Measurements from ENCODE around the gene CDK19.

Gene CDK19

GRCh38 chr6:110690106-110690654 is 125.1 kb downstream of the CDK19 start:
- H3K4me1 ChIP-seq (ENCODE audit: insufficient read depth, low read length, severe bottlenecking): peaks cover 21% of the 10 kb centered on the region
- H3K79me2 ChIP-seq (ENCODE audit: insufficient read depth, low read length): no peaks in the 10 kb centered on the region
- H3K9me3 ChIP-seq (ENCODE audit: low read length): no peaks in the 10 kb centered on the region
- no peaks in the 10 kb centered on the region for H3K36me3 ChIP-seq (ENCODE audit: insufficient read depth, low read length)
- TF ChIP-seq EZH2 (IDR thresholded peaks at IDR 0.05; ENCODE audit: borderline replicate concordance, low read length): no peak
- TF ChIP-seq, protein P1, sequence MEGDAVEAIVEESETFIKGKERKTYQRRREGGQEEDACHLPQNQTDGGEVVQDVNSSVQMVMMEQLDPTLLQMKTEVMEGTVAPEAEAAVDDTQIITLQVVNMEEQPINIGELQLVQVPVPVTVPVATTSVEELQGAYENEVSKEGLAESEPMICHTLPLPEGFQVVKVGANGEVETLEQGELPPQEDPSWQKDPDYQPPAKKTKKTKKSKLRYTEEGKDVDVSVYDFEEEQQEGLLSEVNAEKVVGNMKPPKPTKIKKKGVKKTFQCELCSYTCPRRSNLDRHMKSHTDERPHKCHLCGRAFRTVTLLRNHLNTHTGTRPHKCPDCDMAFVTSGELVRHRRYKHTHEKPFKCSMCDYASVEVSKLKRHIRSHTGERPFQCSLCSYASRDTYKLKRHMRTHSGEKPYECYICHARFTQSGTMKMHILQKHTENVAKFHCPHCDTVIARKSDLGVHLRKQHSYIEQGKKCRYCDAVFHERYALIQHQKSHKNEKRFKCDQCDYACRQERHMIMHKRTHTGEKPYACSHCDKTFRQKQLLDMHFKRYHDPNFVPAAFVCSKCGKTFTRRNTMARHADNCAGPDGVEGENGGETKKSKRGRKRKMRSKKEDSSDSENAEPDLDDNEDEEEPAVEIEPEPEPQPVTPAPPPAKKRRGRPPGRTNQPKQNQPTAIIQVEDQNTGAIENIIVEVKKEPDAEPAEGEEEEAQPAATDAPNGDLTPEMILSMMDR (IDR thresholded peaks at IDR 0.05; ENCODE audit: low read length): no peak
- no peak overlapping the region for H3K4me2 ChIP-seq (ENCODE audit: low read length)
- no peak overlapping the region for H3K27ac ChIP-seq (ENCODE audit: low read depth, low read length, poor library complexity, severe bottlenecking)
- H3K4me3 ChIP-seq (ENCODE audit: low read depth, low read length, poor library complexity, severe bottlenecking): no peak overlapping the region
- no peaks in the 10 kb centered on the region for H3K9me2 ChIP-seq (ENCODE audit: low read depth, low read length)
- H3K9ac ChIP-seq (ENCODE audit: low read length): no peak overlapping the region
- H2AFZ ChIP-seq (ENCODE audit: low read length): no peak overlapping the region
- no peaks in the 10 kb centered on the region for H4K20me1 ChIP-seq (ENCODE audit: insufficient read depth, low read length)
- no peaks in the 10 kb centered on the region for H3F3A ChIP-seq (ENCODE audit: insufficient read depth, low read length)
- no peaks in the 10 kb centered on the region for H3K27me3 ChIP-seq (ENCODE audit: insufficient read depth, low read length)

DNA sequence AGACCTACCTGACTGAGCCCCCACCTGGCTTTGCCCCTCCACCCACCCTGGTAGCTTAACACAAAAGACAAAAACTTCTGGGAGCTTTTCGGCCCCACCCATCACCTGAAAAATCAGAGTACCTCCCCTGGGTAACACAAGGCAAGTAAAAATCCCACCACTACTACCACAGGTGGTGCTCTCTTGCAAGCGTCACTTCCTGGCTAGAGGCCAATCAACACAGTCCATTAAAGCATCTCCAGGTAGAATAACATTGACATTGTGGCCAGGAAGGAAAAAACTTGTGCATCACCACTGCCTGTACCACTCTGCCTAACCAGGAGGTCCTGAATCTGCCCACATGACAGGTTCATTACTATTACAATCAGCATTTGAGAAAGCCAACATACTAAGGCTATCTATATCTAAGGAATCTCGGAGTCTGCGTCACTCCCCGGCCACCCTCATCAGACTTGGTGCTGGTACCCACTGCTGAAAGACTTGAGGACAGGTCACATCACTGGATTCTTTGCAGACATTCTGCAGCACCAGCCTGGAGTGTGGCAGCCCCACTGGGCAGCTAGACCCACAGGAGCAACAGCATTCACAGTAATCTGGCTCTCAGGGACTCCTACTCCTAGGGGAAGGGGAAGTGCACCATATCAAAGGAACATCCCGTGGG is 125.9 kb downstream of the CDK19 start:
- no peaks in the 10 kb centered on the region for H3K9me3 ChIP-seq (ENCODE audit: low read length)
- H3K4me1 ChIP-seq (ENCODE audit: insufficient read depth, low read length, severe bottlenecking): peaks cover 21% of the 10 kb centered on the region
- H3K4me2 ChIP-seq (ENCODE audit: low read length): no peak overlapping the region
- no peak overlapping the region for H3K9ac ChIP-seq (ENCODE audit: low read length)
- H4K20me1 ChIP-seq (ENCODE audit: insufficient read depth, low read length): no peaks in the 10 kb centered on the region
- no peaks in the 10 kb centered on the region for H3K79me2 ChIP-seq (ENCODE audit: insufficient read depth, low read length)
- no peaks in the 10 kb centered on the region for H3K27me3 ChIP-seq (ENCODE audit: insufficient read depth, low read length)
- H3K4me3 ChIP-seq (ENCODE audit: low read depth, low read length, poor library complexity, severe bottlenecking): no peak overlapping the region
- no peaks in the 10 kb centered on the region for H3K9me2 ChIP-seq (ENCODE audit: low read depth, low read length)
- TF ChIP-seq EZH2 (IDR thresholded peaks at IDR 0.05; ENCODE audit: borderline replicate concordance, low read length): no peak
- TF ChIP-seq, protein P1 (IDR thresholded peaks at IDR 0.05; ENCODE audit: low read length): no peak
- H3K27ac ChIP-seq (ENCODE audit: low read depth, low read length, poor library complexity, severe bottlenecking): no peak overlapping the region
- no peaks in the 10 kb centered on the region for H3F3A ChIP-seq (ENCODE audit: insufficient read depth, low read length)
- H3K36me3 ChIP-seq (ENCODE audit: insufficient read depth, low read length): no peaks in the 10 kb centered on the region
- H2AFZ ChIP-seq (ENCODE audit: low read length): no peak overlapping the region

DNA sequence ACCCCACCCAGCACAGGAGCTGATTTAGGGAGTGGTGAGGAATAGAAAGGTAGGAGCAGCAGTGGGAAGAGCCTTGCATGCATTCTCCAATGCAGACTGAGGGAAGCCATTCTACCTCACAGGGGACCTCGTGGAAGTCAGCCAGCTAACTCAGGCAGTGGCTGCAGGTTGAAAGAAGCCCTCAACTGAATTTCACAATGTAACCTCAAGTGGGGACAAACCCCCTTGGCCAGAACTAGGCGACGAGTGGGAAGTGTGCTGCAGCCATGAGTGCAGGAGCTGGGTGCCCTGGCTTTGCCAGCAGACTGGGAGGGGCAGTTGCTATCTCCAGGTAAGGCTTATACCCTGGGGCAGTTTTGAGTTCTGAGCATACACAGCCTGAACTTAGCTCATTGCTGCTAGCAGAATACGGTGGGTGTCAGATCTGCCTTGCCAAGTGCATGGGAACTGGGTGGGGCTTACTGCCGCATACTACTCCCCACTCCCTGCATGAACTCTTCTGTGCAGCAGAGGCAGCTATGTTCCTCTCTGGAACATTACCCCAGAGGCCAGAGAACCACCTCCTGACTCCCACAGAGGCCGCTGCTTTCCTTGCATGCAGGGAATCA is 126.5 kb downstream of the CDK19 start:
- Histone ChIP-seq H3K27me3 (ENCODE audit: insufficient read depth, low read length) (no peaks in the 10 kb centered on the region), H3K36me3 (ENCODE audit: insufficient read depth, low read length) (no peaks in the 10 kb centered on the region), H3F3A (ENCODE audit: insufficient read depth, low read length) (no peaks in the 10 kb centered on the region), H3K79me2 (ENCODE audit: insufficient read depth, low read length) (no peaks in the 10 kb centered on the region), H4K20me1 (ENCODE audit: insufficient read depth, low read length) (no peaks in the 10 kb centered on the region), H3K27ac (ENCODE audit: low read depth, low read length, poor library complexity, severe bottlenecking) (no peak overlapping the region), H3K9me2 (ENCODE audit: low read depth, low read length) (no peaks in the 10 kb centered on the region), H3K4me2 (ENCODE audit: low read length) (no peak overlapping the region), H3K9ac (ENCODE audit: low read length) (no peak overlapping the region), H3K9me3 (ENCODE audit: low read length) (no peaks in the 10 kb centered on the region), H3K4me3 (ENCODE audit: low read depth, low read length, poor library complexity, severe bottlenecking) (no peak overlapping the region), H3K4me1 (ENCODE audit: insufficient read depth, low read length, severe bottlenecking) (peaks cover 21% of the 10 kb centered on the region), H2AFZ (ENCODE audit: low read length) (no peak overlapping the region)
- TF ChIP-seq, protein P1 (IDR thresholded peaks at IDR 0.05; ENCODE audit: low read length): no peak
- TF ChIP-seq EZH2 (IDR thresholded peaks at IDR 0.05; ENCODE audit: borderline replicate concordance, low read length): no peak

Measured in OCI-LY1 (cell line).